Stimulated activated naive CD4-positive, alpha-beta T cell treated with Interleukin-2 at 50 U/mL for 16 hours (primary cell): ENCODE measurements around the gene VWF.

Experiments used
- DNase-seq: peaks from one replicate; lab custom pipeline; 2025; lab: John Stamatoyannopoulos, UW

VWF gene

DNA sequence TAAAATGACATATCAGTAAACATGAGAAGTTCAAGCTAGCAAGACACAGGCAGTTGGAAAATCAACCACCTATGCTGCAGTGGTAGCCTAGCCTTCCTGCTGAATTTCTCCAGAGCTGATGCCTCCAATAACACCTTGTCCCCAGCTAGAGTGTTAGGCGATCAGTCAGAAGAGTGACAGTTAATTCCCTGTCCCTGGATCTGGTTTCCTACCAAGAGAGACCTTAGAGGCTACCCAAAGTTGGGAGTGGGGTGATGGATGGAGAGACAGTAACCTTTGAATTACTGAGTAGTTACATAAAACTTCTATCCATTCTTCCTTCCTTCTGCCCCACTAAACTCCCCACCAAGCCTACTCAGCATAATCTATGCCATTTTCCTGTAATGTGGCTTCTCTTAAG is 177.5 kb downstream of the VWF start:
- DNase-seq, result no peak

DNA sequence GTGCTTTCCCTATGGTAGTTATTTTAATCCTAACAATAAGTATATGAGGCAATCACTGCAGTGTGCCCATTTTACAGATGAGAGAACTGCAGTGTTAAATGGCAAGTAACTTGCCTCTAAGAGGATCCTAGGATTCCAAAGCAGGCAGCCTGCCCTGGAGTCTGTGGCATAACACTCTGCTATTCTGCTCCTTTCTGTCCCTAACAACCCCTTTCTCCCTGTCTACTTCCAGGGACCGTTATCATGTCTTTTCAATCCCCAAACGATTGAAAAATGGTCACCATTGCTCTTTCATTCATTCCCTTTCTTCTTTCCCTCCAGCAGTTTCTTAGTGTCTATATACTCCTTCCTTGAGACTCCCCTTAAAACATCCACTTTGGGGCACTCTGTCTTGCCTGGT is 178.1 kb downstream of the VWF start:
- no peak for DNase-seq

GRCh38 chr12:5945071-5946008 is 179.1 kb downstream of the VWF start, which contains the start of gene ANO2:
Gene ANO2, minus strand, starts transcription at chr12:5945259. Its CDS starts 42 bp downstream, at chr12:5945217.
- DNase-seq, result no peak

GRCh38 chr12:5944688-5945070 is 179.8 kb downstream of the VWF start:
- DNase-seq, result no peak

GRCh38 chr12:5944053-5944452 is 180.4 kb downstream of the VWF start:
- DNase-seq, result no peak

GRCh38 chr12:5941907-5942306 is 182.6 kb downstream of the VWF start:
- no peak for DNase-seq

DNA sequence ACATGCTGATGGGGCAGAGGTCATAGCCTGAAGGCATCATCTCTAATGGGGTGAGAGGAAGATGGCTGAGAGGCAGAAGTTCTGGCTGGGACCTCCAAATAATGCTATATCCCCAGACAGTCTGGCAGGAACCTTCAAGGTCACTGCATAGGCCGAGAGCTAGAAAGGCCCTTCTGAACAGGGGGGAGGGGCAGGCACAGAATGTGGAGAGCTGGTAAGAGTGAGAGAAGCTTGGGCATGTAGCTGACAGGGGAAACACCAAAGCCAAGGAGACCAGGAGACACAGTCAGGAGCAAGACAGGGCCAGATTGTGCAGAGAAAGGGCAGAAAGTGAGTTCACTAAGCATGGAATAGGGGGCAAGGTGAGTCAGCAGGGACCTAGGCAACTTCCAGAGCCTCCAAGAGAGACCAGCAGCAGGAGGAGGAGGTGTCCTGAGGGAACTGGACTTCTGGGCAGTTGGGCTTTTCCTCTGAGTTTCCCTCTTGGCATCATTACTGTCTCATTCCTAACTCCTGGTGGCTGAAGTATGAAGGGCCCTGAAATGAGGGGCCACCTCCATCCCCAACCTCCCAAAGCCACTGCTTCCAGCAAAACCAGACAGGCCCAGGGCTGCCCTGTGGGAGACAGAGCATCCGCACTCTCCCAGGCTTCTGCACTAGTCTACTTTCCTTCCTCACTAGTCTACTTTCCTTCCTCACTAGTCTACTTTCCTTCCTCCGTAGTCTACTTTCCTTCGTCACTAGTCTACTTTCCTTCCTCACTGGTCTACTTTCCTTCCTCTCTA is 196.5 kb downstream of the VWF start:
- DNase-seq, result no peak

GRCh38 chr12:5925646-5926045 is 198.8 kb downstream of the VWF start:
- DNase-seq, result no peak

GRCh38 chr12:5924342-5924741 is 200.1 kb downstream of the VWF start:
- DNase-seq, result no peak

DNA sequence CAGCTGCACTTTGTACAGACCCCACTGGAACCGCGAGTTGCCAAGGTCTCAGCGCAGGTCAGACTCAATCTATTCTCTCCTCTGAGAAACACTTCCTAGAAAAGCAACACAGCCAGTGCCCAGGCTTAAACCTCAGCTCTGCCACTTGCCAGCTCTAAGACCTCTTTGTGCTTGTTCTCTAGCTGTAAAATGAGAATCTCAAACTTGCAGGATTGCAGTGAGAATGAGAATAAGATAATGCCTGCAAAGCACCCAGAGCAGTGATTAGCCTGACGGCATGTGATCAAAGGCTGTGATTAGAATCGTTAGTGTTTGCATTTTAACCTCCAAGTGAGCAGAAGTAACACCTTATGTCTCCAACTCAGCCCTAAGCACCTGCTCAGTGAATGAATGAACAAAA is 200.7 kb downstream of the VWF start:
- DNase-seq, result no peak

- DNase-seq, result no peak
Observed at GRCh38 chr12:5923043-5923605, 201.3 kb downstream of the VWF start.

GRCh38 chr12:5921966-5922899 is 202.2 kb downstream of the VWF start:
- no peak for DNase-seq

DNA sequence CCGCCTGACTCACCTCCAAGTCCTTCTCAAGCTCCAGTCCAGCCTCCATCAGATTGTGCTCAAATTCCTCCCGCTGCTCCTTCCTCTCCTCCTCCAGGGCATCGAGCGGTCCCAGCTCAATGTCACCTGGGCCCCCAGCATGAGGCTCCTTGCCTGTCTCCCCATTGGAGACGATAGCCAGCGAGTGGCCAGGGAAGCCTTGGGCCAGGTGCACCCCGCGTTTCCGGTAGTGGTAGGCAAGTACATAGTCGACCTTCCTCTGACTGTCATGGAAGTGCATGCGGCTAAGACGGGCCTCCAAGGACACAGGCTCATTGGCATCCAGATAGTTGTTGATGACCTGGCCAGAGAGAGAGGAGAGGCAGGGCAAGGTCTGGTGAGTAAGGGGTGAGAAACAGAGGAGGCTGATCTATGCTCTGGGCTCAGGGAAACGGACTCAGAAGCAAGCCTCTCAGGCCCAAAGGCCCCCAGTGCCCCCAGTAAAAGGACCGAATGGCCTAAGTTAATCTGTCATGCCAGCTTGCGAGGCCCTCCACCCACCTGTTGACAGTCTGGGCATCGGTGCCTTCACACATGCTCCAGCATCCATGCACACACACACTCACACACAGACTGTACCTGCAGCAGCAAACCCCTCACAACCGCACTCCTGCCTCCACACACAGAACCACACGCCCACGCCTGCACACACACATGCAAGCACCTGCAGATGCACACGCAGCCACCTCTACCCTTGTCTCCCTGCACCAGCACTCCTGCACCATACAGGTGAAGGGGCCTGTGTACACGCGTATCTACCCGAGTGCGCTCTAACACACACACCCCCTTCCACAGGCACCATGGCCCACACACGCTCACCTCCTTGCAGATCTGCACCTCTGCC is 203.2 kb downstream of the VWF start:
- DNase-seq, result no peak

DNA sequence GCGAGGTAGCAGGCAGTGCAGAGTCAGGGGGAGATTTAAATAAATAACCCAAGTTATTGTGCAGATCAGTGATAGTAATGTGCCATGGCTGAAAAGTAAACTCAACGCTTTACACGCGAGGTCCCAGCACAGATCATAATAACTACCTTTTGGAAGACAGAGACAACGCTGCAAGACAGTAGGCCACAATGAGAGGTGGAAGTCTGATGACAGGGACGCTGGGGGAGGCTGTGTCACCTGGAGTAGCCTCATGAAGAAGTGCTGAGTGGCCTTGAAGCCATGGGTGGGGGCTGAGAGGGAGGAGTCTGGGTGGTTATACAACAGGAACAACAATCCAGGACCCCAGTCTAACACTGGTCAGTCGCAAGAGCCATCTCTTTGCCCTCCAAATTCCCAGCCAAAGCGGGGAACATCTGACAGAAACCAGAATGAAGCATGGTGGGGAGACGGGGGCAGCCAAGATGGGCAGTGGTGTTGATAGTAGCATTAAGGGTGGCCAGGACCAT is 207.6 kb downstream of the VWF start:
- no peak for DNase-seq

DNA sequence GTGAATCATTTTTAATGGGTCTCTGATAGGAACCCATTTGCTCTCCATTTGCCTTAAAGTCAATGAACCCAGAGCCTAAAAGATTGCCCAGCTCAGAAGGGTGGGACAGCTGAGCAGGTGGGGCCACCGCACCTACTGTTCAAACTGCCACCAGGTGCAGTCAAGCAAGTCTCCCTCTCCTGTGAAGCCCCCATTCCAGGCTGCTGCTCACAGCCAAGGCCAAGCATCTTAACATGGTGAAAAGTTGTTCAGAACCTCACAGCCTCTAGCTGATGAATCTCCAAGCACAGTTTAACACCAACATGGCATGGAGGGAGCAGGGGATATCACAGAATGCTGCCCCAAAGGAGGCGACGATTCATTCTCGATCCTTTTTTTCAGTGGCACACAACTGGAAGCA is 209.0 kb downstream of the VWF start:
- no peak for DNase-seq

DNA sequence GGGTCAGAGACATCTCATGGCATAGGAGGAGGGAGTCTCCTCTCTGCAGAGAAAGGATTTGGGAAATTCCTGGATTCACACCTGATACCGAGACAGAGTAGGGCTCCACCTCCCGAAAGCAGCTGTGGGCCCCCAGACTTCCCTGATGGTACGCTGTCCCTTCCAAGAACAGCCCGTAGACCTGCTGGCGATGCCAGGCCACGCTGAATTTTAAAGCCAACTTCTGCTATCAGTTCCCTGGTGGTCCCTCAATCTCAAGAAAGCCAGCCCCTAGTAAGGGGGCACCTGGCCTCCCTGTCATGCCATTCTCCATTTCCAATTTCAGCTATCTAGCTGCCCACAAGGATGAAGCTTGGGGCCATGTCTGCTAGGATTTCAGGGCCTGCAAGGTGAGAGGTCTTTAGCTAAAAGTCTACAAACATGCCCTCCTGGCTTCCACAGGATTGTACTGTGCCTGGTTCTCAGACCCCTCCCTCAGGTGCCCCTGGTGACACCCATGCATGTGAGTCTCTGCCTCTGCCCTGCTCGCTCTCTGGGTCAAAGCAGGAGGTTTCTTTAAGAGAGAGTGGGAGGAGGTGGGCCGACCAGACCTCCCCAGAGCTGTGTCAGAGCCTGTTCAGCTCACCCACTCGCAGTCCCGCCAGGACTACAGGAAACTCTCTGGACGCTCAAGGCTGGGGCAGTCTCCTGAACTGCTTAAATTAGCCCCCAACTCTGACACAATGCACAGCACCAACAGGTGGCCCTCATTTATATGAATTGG is 209.9 kb downstream of the VWF start:
- DNase-seq, result no peak

GRCh38 chr12:5913387-5913786 is 211.1 kb downstream of the VWF start:
- DNase-seq, result no peak

- DNase-seq, result no peak
Observed at GRCh38 chr12:5912437-5913334, 211.8 kb downstream of the VWF start.

GRCh38 chr12:5912011-5912410 is 212.5 kb downstream of the VWF start:
- DNase-seq, result no peak
